Measurements from ENCODE around the gene ADAM19.

Gene ADAM19

GRCh38 chr5:157562111-157562581 is 13.4 kb downstream of the ADAM19 start:
- no peak for DNase-seq

DNA sequence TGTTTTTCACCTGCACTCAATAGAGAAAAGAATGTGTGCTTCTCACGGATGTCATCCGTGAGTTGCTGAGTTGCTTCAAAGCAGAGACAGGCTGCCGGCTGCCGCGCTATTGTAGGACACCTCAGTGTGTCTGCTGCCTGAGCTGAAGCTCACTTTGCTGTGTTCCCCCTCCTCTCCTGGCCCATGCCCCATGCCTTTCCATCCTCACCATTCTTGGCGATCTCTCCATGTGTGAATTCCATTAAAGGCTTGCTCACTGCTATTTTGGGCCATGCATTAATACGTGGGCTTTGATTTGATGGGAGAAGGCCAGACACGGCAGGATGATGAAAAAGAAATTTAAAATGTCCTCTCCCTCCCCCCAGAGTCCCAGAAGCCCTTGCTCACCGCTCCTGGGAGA is 14.5 kb downstream of the ADAM19 start:
- DNase-seq, result no peak

DNA sequence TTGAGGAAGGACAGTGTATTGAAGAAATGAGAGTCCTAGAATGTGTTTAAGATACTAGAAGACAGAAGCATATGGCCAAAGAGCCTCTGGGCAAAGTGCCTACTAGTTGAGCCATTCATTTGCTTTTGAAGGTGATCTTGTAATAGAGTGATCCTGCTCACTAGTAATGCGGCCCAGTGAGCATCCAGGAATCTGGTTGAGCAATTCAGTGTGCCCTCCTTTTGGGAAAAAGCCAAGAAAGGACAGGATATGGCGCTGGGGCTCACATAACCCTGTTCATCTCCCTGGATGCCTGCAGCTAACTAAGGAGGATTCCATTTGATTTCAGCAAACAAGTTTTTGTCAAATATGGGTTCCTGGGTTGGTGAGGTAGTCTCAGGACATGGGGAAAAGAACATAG is 16.3 kb downstream of the ADAM19 start:
- DNase-seq, result no peak

DNA sequence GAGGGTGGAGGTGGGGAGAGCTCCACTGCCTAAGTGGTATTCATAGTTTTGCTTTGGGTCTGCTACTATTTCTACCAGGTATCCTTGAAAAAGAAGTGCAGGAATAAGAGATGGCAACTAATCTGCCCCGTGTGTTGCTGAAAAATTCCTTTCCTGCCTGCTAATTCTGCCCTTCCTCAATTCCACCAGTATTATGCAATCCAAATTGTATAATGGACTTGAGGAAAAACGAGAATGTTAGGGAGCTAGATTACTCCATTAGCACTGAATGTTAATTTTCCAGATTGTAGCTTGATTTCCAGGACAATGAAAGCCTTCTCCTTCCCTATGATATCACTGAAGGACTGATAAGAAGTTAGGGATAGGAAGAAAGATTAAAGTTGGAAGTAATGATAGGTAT is 16.9 kb downstream of the ADAM19 start:
- no peak for DNase-seq

DNA sequence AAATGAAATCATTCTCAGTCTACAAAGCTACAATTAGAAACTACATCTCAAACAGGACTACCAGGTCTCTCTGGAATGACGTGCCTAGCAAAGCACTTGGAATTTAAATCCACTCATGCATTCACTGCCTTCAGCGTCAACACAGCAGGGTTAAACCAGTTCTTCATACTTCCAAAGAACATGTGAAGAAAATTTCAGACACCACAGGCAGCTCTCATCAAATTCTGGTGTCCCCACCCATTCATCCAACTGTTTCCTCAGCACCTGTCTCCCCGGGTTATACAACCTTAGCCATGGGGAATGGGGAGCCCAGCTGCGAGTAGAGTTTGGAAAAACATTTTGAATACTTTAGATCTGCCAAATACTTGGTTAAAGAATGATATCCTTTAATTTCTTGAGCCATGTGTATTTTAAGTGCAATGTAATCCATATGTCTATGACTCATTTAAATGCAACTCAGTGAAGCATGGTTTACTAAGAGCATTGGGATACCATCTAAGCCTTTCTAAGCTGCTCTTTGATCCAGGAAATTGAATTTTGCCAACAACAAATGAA is 17.5 kb downstream of the ADAM19 start:
- DNase-seq, result no peak

DNA sequence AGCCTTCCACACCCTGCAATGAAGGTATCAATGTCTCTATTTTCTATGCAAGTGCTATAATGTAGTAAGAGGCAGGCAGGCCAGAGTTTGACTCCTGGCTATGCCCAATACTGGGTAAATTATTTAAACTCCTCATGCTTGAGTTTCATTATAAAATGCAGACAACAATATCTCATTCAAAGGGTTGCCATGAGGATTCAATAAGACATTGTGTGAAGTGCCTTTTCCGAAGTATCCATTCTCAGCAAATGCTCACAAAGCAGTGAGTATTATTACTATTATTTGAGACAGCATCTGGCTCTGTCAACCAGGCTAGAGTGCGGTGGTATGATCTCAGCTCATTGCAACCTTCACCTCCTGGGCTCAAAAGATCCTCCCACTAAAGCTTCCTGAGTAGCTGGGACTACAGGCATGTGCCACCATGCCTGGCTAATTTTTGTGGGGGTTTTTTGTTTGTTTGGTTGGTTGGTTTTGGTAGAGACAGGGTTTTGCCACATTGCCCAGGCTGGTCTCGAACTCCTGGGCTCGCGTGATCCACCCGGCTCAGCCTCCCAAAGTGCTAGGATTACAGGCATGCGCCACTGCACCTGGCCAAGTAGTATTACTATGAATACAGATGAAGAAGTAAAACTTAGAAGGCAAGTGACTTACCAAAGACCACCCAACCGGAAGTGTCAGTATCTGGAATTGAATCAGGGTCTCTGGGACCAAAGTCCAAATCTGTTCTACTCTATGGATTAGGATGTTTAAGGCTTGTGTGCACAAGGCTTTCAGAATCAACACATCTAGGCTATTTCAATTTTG is 18.8 kb downstream of the ADAM19 start:
- no peak for DNase-seq

DNA sequence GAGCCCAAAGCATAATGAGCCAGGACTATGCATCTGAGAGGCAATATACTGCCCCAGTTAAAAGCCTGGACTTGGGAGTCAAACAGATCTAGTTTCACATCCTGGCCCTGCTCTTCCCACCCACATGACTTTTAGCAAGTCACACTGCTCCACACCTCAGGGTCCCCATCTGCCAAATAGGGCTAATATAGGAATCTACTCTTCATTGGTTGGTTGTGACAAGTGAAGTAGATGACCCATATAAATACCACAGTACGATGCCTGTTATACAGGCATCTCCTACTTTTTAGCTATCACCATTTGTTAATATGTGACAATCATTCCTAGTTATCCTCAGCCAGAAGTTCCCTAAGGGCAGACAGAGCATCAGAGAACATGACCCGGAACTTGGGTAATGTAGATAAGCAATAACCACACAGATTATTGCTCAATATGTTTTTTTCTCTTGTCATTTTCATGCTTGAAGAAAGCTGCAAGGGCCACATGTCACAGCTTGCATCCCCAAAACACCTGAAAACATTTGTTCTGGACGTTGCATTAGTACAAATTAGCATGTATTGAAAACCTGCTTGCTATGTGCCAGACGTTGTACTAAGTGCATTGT is 20.4 kb downstream of the ADAM19 start:
- DNase-seq, result no peak

DNA sequence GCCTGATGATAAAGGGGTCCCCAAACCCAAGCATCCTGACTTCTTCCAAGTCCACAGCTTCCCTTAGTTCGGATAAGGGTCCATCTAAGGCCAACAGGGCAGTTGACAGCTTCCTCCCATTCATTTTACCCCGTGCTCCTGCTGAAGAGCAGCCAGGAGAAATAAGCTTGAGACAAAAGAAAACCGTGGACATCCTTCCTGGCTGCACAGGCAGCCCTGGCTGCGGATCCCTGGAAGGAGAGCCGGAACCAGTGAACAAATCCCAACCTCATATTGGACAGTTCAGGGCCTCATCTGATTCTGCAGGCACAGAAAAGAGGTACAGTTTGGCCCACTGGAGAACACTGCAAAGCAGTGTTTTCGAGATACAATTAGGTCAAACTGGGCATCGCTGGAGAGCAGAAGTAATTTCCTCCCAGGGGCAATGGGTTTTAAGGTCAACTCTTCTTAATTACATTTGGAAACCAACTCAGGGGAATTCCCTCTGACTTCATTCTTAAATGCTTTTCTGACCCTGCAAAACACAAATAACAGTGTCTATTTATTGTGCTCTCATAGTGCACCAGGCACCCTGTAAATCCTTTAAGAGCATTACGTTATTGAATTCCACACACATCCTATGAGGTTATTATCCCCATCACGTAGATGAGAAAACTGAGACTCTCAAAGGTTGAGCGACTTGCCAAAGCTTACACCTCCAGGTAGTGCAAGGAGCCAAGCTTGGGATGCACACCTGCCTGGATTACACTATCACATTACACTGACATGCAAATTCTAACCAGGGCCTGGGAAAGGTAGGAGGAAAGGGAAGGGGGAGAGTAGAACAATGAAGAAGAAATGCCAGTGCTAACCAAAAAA is 21.2 kb downstream of the ADAM19 start:
- no peak for DNase-seq

DNA sequence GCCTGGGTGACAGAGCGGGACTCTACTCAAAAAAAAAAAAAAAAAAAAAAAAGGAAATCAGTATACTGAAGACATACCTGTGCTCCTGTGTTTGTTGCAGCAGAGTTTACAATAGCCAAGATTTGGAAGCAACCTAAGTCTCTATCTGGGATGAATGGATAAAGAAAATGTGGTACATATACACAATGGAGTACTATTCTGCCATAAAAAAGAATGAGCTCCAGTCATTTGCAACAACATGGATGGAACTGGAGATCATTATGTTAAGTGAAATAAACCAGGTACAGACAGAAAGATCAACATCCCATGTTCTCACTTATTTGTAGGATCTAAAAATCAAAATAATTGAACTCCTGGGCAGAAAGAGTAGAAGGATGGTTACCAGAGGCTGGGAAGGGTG is 22.9 kb downstream of the ADAM19 start:
- no peak for DNase-seq

- no peak for DNase-seq
These were observed 24.9 kb downstream of the ADAM19 start for GRCh38 chr5:157550663-157551062.

DNA sequence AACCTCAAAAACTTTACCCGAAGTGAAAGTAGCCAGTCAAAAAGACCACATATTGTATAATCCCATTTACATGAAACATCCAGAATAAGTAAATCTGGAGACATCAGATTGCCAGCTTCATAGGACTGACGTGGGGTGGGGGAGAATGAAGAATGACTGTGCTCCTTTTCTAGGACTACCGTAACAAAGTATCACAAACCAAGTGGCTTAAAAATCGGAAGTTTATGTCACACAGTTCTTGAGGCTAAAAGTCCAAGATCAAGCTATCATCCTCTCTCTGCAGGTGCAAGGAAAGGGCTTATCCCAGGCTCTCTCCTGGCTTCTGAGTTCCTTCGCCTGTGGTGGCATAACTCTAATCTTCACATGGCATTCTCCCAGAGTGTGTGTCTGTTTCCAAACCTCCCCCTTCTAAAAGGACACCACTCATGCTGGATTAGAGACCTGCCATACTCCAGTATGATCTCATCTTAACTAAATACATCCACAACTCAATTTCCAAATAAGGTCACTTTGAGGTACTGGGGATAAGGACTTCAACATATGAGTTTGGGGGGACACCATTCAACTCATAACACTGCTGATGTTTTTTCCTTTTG is 25.5 kb downstream of the ADAM19 start:
- no peak for DNase-seq

DNA sequence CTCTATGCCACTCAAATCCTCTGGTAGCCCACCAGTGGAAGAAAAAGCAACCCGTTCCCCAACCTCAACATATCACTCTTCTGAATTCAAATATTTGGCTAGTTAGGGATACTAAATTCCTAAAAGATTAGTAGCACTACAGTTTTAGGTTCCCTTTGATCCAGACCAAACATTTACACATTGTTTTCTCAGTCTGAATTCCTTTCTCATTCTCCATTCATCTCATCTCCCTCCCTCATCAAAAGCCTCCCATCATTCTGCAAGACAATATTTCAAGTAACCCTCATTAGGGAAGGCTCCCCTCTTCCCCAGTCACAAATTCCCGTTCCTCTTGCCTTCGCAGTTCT is 26.3 kb downstream of the ADAM19 start:
- DNase-seq, result no peak

DNA sequence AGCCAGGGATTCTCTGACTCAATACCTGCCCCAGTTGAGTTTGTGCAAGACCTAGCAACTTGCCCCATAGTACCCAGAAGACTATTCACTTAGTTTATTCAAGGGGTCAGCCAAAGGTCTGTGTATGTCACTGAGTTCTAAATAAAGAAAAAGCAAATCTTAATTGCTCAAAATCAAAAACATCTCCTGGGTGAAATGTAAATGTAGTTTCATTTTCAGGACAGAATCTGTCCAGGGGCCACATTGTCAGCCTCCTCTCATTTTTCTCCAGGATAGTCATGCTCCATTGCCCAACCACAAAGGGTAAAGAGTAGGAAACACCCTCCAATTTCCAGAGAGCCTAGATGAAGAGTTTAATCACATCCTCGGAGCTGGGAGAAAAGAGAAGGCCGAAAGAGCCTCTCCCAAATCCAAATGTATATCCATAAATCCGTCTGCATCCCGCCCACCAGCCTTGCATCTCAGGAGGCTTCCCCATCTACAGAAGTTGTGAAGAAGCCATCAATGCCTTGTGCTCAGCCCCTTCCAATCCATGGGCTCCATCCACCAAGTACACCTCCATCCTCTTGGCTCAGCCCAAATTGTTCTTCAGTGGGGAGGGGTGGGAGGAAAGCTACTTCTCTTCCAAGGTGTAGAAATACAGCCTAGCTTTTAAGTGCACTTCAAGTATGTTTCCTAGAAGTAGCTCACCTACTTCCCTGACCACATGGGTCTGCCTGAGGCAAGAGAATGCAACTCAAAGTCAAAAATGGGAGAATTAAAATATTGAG is 26.9 kb downstream of the ADAM19 start:
- DNase-seq, result no peak

DNA sequence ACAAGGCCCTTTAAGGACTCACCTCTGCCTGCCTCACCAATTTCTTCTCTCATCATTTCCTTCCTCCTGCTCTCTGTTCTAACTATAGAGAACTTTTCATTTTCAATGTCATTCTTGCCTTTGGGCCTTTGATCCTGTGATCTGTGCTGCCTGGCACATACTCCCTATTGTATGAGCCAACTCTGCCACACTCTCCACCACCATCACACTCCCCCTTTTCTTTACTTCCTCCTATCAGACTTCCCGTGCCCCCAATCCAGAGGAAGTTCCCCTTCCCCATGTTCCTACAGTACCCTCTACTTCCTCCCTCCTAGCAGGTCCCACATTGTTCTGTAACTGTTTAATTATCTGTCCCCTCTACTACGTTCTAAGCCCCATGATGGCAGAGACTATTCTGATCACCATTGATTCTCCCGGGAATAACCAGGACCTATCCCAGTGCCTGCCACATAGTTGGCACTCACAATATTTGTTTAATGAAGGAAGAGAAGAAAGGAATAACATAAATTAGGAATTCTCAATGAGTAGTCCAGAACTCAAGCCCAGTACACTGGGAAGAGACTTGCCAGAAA is 27.5 kb downstream of the ADAM19 start:
- DNase-seq, result no peak

- DNase-seq, result no peak
These were observed 29.0 kb downstream of the ADAM19 start for GRCh38 chr5:157546456-157547100.

GRCh38 chr5:157545610-157546310 is 29.8 kb downstream of the ADAM19 start:
- DNase-seq, result no peak

DNA sequence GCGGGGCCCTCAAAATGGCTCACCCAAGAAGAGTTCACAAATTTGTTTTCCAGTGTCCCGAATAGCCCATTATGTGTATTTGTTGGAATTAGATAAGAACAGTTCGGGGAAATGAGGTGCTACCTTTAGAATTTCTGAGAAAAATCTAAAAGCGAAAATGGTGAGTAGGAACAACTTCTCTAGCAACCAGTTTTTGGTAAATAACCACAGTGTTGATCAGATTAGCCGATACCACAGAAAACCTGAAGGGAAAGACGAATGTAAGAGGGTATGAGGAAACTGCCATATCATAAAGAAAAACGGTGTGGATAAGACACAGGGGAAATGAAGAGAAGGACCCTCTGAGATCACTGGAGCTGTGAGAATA is 31.0 kb downstream of the ADAM19 start:
- DNase-seq, result no peak

DNA sequence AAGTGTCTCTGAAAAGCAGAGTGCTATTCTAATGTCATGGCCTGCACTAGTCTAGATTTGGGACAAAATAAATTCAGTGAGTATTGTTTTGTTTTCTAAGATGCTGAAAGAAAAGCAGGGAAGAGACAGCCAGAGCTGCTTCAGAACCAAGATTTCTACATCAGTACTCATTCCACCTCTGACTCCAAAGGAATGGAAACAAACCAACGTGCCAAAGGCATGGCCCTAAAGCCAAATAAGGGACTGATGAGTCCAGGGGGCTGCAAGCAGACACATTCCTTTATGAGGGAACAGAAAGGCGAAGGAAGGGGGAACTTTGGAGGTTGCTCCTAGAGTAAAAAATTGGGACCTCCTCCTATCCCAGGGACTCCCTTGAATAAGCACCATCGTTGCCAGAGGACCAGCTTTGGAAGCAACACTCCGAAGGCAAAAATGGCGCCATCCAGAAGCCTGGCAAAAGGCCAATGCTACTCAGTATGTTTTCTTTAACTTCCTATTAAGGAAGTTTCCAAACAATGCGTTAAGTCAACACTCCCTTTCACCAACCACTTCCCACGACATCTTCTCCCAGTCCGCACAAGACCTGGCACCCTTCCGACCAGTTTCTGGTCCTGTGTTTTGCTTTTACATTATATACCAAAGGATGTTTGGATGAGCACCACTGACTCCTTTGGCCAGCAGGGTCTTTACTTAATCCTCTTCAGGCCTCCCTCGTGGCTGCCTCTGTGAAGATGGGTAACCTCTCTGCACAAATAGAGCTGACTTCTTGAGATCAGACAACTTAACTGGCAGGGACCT is 31.6 kb downstream of the ADAM19 start:
- DNase-seq, result no peak

GRCh38 chr5:157542282-157543000 is 33.1 kb downstream of the ADAM19 start:
- DNase-seq, result no peak

All from activated naive CD4-positive, alpha-beta T cell treated with anti-CD3 and anti-CD28 coated beads, Interleukin-2, amount 50 U/mL, for 16 hours (primary cell).